Measurements from ENCODE around the gene RFX2. TPM values are rescaled to one million over a fixed set of nuclear protein-coding genes. Genes with fewer than 3 reads are reported as not detected.

Gene RFX2
- total and polyA plus RNA-seq, 7 experiments from 2014 or later = 3.8 to 18.4 (median 8.2) TPM

DNA sequence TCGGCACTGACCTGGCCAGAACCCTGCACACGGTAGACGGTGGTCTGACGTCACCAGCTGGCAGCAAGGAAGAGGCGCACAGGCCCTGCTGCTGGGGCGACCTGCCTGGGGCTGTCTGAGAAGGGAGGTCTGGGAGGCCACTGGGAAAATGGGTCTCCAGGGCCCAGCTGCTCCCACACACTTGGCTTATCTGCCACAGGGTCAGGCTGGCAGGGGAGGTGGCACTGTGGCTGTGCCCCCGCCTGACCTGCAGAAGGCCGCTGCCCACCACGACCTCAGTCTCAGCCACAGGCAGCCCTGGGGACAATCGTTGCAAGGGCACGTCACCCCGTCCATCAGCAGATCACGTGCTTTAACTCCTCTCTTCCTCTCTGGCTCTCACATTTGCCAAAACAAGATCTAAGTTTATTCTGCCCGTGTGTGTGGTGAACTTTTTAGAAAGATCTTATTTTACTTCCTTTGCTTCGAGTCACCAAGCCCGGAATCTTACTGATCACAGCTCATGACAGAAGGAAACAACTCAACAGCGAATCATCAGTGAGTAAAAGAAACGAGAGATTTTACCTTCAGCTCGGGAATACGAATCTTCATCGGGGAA is 87.1 kb downstream of the RFX2 start:
- Mint-ChIP-seq H3K4me3 (peak overlapping the region in 3 of 10 donors; percentile 16 to 31 (median 18)), H3K4me1 (peaks cover 7 to 22% (median 15%) of the 10 kb centered on the region in 7 donors), H3K36me3 (peaks cover 0 to 18% (median 5%) of the 10 kb centered on the region in 5 donors), H3K9me3 (no peaks in the 10 kb centered on the region), H3K27ac (peak overlapping the region in 5 of 9 donors; percentile 9 to 57 (median 49)), H3K27me3 (no peaks in the 10 kb centered on the region)
- Histone ChIP-seq H3K27me3 (ENCODE audit: control insufficient read depth in 2 of 2, insufficient read depth in 2 of 2, low read length in 2 of 2) (no peaks in the 10 kb centered on the region), H3K27ac (ENCODE audit: low read depth, low read length) (no peak overlapping the region), H3K36me3 (ENCODE audit: control insufficient read depth in 2 of 3, insufficient read depth in 3 of 3, low read length in 3 of 3) (no peaks in the 10 kb centered on the region), H3K9me3 (ENCODE audit: control insufficient read depth in 2 of 3, low read length in 3 of 3) (no peaks in the 10 kb centered on the region), H3K4me3 (ENCODE audit: low read length) (no peak overlapping the region), H3K4me1 (ENCODE audit: control insufficient read depth in 2 of 2, insufficient read depth in 2 of 2, low read length in 2 of 2) (no peaks in the 10 kb centered on the region)
- DNase-seq (no peak), ATAC-seq (no peak)
- ChIA-PET POLR2A (interaction anchor here (0.7 kb wide), 1 partner anchor 10 kb away, joined by 3 read pairs; no protein-coding TSS in a partner anchor), CTCF (interaction anchor here (0.6 to 3.9 kb wide), 20 partner anchors 10 to 402 kb away, joined by 3 to 35 read pairs (median 4); partner anchors contain the start of gene NRTN)
- intact Hi-C loops (cut with micrococcal nuclease) = loop anchor here in 1 of 2 donors (5.0 kb wide), 1 partner anchor 56 kb away; no protein-coding TSS in a partner anchor

DNA sequence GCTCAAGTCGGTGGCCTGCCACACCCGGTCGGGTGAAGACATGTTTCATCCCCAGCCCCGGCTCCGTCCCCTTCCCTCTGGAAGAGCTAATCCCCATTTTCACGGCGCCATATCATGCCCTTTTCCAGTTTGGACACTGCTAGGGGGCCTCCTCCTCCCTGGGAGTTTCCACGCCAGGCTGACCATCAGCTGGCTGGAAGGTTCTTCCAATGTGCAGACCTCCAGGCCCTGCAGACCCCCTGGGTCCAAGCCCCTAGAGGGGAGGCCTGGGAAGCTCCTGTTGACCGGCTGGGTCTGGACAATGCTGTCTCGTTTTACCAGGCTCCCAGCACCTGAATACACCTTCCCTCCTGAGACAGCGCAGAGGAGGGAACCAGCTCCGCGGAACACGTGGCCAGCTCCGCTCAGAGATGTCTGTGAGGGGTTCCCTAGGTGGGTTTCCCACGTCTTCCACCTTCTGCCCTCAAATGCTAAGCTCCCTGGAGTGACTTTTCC is 87.7 kb downstream of the RFX2 start:
- Histone ChIP-seq H3K36me3 (ENCODE audit: control insufficient read depth in 2 of 3, insufficient read depth in 3 of 3, low read length in 3 of 3) (no peaks in the 10 kb centered on the region), H3K27me3 (ENCODE audit: control insufficient read depth in 2 of 2, insufficient read depth in 2 of 2, low read length in 2 of 2) (no peaks in the 10 kb centered on the region), H3K4me1 (ENCODE audit: control insufficient read depth in 2 of 2, insufficient read depth in 2 of 2, low read length in 2 of 2) (no peaks in the 10 kb centered on the region), H3K27ac (ENCODE audit: low read depth, low read length) (no peak overlapping the region), H3K9me3 (ENCODE audit: control insufficient read depth in 2 of 3, low read length in 3 of 3) (no peaks in the 10 kb centered on the region), H3K4me3 (ENCODE audit: low read length) (no peak overlapping the region)
- Mint-ChIP-seq H3K4me3 (no peak overlapping the region), H3K36me3 (peaks cover 0 to 17% (median 5%) of the 10 kb centered on the region in 5 donors), H3K9me3 (no peaks in the 10 kb centered on the region), H3K27ac (peak overlapping the region in 1 of 9 donors; percentile 57), H3K4me1 (peaks cover 7 to 22% (median 15%) of the 10 kb centered on the region in 7 donors), H3K27me3 (no peaks in the 10 kb centered on the region)
- intact Hi-C loops (cut with micrococcal nuclease) = loop anchor here (1.0 to 5.0 kb wide), 4 partner anchors 35 to 218 kb away; no protein-coding TSS in a partner anchor
- POLR2A ChIA-PET = no interaction called here
- CTCF ChIA-PET = interaction anchor here (0.6 to 3.9 kb wide), 23 partner anchors 9 to 403 kb away, joined by 3 to 35 read pairs (median 3); partner anchors contain the start of gene NRTN
- DNase-seq = no peak
- no peak for ATAC-seq

DNA sequence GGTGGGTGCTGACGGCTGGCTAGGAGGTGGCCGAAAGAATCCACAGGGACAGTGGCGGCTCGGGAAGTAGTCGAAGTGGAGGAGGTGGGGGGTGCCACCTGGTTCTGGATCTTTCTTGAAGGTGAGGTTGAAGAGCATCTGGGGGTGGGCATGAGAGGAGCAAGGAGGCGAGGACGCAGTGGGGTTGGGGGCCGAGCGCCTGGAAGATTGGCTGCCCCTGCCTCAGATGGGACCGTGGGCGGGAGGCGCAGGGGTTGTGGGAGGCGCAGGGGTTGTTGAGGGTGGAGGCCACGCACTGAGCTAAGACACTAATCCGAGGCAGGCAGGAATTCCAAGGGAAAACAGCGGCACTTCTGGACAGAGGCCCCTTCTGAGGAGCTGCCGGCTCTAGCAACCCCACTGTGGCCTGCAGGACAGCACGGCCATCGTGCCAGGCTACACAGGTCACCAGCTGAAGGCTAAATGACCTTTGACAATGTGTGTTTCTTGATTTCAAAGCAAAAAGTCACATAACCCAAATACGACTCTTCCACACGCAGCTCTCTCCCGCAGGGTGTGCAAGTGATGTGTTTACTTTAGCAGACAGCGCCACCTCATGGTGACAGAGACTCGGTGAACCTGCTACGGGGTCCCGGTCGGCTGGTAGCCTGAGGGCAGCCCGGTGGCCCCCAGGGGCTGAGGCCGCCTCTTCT is 88.3 kb downstream of the RFX2 start:
- DNase-seq (peak; percentile 61 to 80 (median 75)), ATAC-seq (peak; percentile 93)
- H3K36me3 Mint-ChIP-seq = peaks cover 0 to 16% (median 5%) of the 10 kb centered on the region in 5 donors
- peak overlapping the region in 1 of 9 donors; percentile 62 for H3K27ac Mint-ChIP-seq
- Histone ChIP-seq H3K9me3 (ENCODE audit: control insufficient read depth in 2 of 3, low read length in 3 of 3) (no peaks in the 10 kb centered on the region), H3K27me3 (ENCODE audit: control insufficient read depth in 2 of 2, insufficient read depth in 2 of 2, low read length in 2 of 2) (no peaks in the 10 kb centered on the region), H3K27ac (ENCODE audit: low read depth, low read length) (no peak overlapping the region), H3K4me3 (ENCODE audit: low read length) (no peak overlapping the region), H3K36me3 (ENCODE audit: control insufficient read depth in 2 of 3, insufficient read depth in 3 of 3, low read length in 3 of 3) (no peaks in the 10 kb centered on the region), H3K4me1 (ENCODE audit: control insufficient read depth in 2 of 2, insufficient read depth in 2 of 2, low read length in 2 of 2) (no peaks in the 10 kb centered on the region)
- POLR2A ChIA-PET = no interaction called here
- no peaks in the 10 kb centered on the region for H3K27me3 Mint-ChIP-seq
- no peak overlapping the region for H3K4me3 Mint-ChIP-seq
- intact Hi-C loops (cut with micrococcal nuclease) = loop anchor here (1.0 to 5.0 kb wide), 4 partner anchors 35 to 218 kb away; no protein-coding TSS in a partner anchor
- CTCF ChIA-PET = interaction anchor here (0.6 to 3.9 kb wide), 21 partner anchors 9 to 301 kb away, joined by 3 to 35 read pairs (median 5); partner anchors contain the start of genes NRTN and RANBP3
- no peaks in the 10 kb centered on the region for H3K9me3 Mint-ChIP-seq
- peaks cover 7 to 22% (median 15%) of the 10 kb centered on the region in 7 donors for H3K4me1 Mint-ChIP-seq

DNA sequence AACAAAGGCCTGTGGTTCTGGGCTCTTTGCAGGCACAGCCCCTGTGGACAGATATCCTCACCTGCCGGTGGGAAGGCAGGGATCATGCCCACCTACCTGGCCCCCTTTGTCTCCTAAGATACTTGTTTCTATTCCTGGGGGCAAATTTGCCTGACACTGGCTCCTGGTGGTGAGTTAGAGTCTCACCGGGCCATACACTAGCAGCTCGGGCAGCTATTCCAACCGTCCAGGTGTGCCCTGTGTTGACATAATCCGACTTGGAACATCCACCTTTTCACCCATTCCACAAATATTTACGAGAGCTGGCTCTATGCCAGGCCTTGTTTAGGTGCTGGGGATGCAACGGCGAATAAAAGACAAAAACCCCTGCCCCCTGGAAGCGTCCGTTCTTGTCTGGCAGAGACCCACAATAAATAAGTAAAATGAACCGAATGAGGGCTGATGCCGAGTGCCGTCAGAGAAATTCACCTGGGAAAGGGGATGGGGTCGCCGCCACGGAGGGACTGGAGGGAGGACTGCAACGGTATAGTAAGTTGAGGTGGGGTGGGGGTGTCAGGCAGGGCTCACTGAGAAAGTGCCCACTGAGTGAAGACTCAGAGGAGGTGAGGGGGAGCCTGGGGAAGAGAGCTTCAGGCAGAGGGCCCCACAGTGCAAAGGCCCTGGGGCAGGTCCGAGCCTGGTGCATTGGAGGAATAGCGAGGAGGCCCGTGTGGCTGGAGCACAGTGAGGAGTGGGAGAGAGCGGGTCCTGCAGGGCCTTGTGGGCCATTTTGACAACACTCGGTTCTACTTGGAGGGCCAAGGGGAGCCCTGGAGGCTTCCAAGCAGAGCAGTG is 89.1 kb downstream of the RFX2 start:
- intact Hi-C loops (cut with micrococcal nuclease) = loop anchor here in 1 of 2 donors (5.0 kb wide), 1 partner anchor 54 kb away; no protein-coding TSS in a partner anchor
- Mint-ChIP-seq H3K36me3 (peaks cover 0 to 8% (median under 1%) of the 10 kb centered on the region in 5 donors), H3K27ac (no peak overlapping the region)

DNA sequence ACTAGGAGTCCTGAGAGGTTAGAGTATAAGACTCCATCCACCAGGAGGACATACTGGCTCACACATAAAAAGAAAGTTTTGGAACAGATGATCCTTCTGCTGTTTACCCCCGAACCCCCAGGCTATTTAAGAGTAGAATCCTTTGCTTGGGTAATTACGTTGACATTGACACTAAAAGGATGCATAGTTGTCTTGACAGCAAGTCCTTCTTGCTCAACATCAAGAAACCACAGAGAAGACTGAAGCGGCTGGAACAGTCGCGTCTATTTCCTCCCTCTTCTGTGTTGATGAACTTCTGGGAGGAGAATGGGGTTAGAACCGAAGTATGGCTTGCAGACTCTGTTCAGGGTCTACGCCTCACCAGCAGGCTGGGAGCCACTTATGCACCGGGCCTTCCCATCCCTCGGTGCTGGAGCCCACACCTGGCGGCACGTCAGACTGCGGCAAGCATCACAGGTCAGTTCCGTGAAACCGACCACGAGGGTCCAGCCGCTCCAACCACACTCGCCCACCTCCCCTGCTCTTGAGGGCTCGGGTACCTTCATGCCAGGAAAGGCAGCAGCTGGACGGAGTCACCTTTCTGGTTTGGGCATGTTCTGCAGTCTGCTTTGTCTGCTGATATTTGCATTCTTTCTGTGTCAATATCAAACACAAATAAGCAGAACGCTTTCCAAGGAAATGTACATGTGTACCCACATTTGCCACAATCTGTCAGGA is 90.0 kb downstream of the RFX2 start:
- H3K4me1 Mint-ChIP-seq = peaks cover 7 to 22% (median 15%) of the 10 kb centered on the region in 7 donors
- peaks cover 0 to 5% (median 0%) of the 10 kb centered on the region in 5 donors for H3K36me3 Mint-ChIP-seq
- ChIA-PET CTCF (interaction anchor here (3.3 to 3.9 kb wide), 3 partner anchors 31 to 216 kb away, joined by 26 to 35 read pairs (median 31); partner anchors contain the start of gene NRTN), POLR2A (no interaction called here)
- Histone ChIP-seq H3K9me3 (ENCODE audit: control insufficient read depth in 2 of 3, low read length in 3 of 3) (no peaks in the 10 kb centered on the region), H3K36me3 (ENCODE audit: control insufficient read depth in 2 of 3, insufficient read depth in 3 of 3, low read length in 3 of 3) (no peaks in the 10 kb centered on the region), H3K4me1 (ENCODE audit: control insufficient read depth in 2 of 2, insufficient read depth in 2 of 2, low read length in 2 of 2) (no peaks in the 10 kb centered on the region), H3K27ac (ENCODE audit: low read depth, low read length) (no peak overlapping the region), H3K4me3 (ENCODE audit: low read length) (no peak overlapping the region), H3K27me3 (ENCODE audit: control insufficient read depth in 2 of 2, insufficient read depth in 2 of 2, low read length in 2 of 2) (no peaks in the 10 kb centered on the region)
- peak overlapping the region in 3 of 9 donors; percentile 26 to 67 (median 39) for H3K27ac Mint-ChIP-seq
- DNase-seq (peak in 5 of 9 donors; percentile 12 to 28 (median 24)), ATAC-seq (peak; percentile 29)
- no peak overlapping the region for H3K4me3 Mint-ChIP-seq
- intact Hi-C loops (cut with micrococcal nuclease) = loop anchor here in 1 of 2 donors (5.0 kb wide), 1 partner anchor 53 kb away; no protein-coding TSS in a partner anchor
- H3K27me3 Mint-ChIP-seq = no peaks in the 10 kb centered on the region
- no peaks in the 10 kb centered on the region for H3K9me3 Mint-ChIP-seq

More for the DNA sequence above, 89.1 kb downstream of the RFX2 start:
- POLR2A ChIA-PET = no interaction called here
- DNase-seq (no peak), ATAC-seq (no peak)
- Histone ChIP-seq H3K4me1 (ENCODE audit: control insufficient read depth in 2 of 2, insufficient read depth in 2 of 2, low read length in 2 of 2) (no peaks in the 10 kb centered on the region), H3K4me3 (ENCODE audit: low read length) (no peak overlapping the region), H3K9me3 (ENCODE audit: control insufficient read depth in 2 of 3, low read length in 3 of 3) (no peaks in the 10 kb centered on the region), H3K27me3 (ENCODE audit: control insufficient read depth in 2 of 2, insufficient read depth in 2 of 2, low read length in 2 of 2) (no peaks in the 10 kb centered on the region), H3K27ac (ENCODE audit: low read depth, low read length) (no peak overlapping the region), H3K36me3 (ENCODE audit: control insufficient read depth in 2 of 3, insufficient read depth in 3 of 3, low read length in 3 of 3) (no peaks in the 10 kb centered on the region)
- CTCF ChIA-PET = interaction anchor here (0.7 to 3.9 kb wide), 8 partner anchors 8 to 218 kb away, joined by 3 to 35 read pairs (median 10); partner anchors contain the start of gene NRTN
- Mint-ChIP-seq H3K9me3 (no peaks in the 10 kb centered on the region), H3K4me3 (no peak overlapping the region), H3K4me1 (peaks cover 7 to 22% (median 15%) of the 10 kb centered on the region in 7 donors), H3K27me3 (no peaks in the 10 kb centered on the region)

Measured in naive thymus-derived CD4-positive, alpha-beta T cell (primary cell).